Activated T-cell treated with anti-CD3 and anti-CD28 coated beads for 4 hours (primary cell): ENCODE results near the gene ENGASE.
A peak's percentile ranks its signal among the peaks of the same experiment; 100 is the strongest.
"Not testable (repeated sequence)": the region's sequence is repeated elsewhere in the genome, so short reads cannot be mapped to it uniquely, and the experiment has no call there.

ENCODE experiments used
- DNase-seq: peaks from one replicate; pipeline ENCODE4 v3.0.0-alpha.2; 2020

Gene ENGASE

GRCh38 chr17:79074649-79075445, at the start of gene ENGASE:
Gene ENGASE (plus strand): TSS chr17:79074824. CDS start chr17:79074945, 121 bp downstream.
- DNase-seq: peak; percentile 77

GRCh38 chr17:79024901-79025737, 49.5 kb upstream of the ENGASE start:
- no peak for DNase-seq

GRCh38 chr17:79026376-79027273, 48.0 kb upstream of the ENGASE start:
- DNase-seq: no peak

- DNase-seq: no peak
Observed at GRCh38 chr17:79027274-79027924, 47.2 kb upstream of the ENGASE start.

- DNase-seq: no peak
Observed at GRCh38 chr17:79027925-79028491, 46.6 kb upstream of the ENGASE start.

GRCh38 chr17:79028496-79029326, 45.9 kb upstream of the ENGASE start:
- no peak for DNase-seq

- DNase-seq: no peak
Observed at GRCh38 chr17:79029327-79030009, 45.2 kb upstream of the ENGASE start.

- not testable (repeated sequence) for DNase-seq
Observed at GRCh38 chr17:79030636-79031035, 44.0 kb upstream of the ENGASE start.

GRCh38 chr17:79031996-79032875, 42.4 kb upstream of the ENGASE start:
- no peak for DNase-seq

- no peak for DNase-seq
Observed at GRCh38 chr17:79033046-79033616, 41.5 kb upstream of the ENGASE start.

GRCh38 chr17:79033741-79034501, 40.7 kb upstream of the ENGASE start:
- DNase-seq: no peak

- DNase-seq: no peak
Observed at GRCh38 chr17:79034931-79035485, 39.6 kb upstream of the ENGASE start.

- no peak for DNase-seq
Observed at GRCh38 chr17:79035686-79036085, 38.9 kb upstream of the ENGASE start.

- DNase-seq: no peak
Observed at GRCh38 chr17:79036181-79036580, 38.4 kb upstream of the ENGASE start.

- DNase-seq: no peak
Observed at GRCh38 chr17:79036596-79036995, 38.0 kb upstream of the ENGASE start.

GRCh38 chr17:79038545-79039135, 36.0 kb upstream of the ENGASE start:
- no peak for DNase-seq

- DNase-seq: no peak
Observed at GRCh38 chr17:79039171-79039570, 35.5 kb upstream of the ENGASE start.
